ENCODE results near the gene DNAH6.

The DNAH6 gene

DNA sequence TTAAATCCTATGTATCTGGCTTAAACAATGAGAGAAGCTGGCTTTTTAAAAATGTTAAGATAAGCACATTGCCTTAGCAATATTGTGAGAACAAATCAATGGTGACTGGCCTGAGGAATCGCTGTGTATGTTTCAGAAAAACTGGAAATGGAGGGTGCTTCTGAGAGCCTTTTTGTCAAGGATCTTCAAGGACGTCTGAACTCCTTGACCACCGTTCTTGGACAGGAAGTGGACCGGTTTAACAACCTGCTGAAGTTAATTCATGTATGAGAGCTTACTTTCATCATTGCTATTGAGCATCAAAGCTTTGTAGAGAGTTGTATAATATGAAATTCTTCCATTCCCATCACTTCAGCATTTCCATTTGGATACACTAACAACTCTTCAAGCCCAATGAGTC lies 292.0 kb downstream of the DNAH6 start:
- DNase-seq: no peak

GRCh38 chr2:84811839-84812431 lies 295.6 kb downstream of the DNAH6 start:
- DNase-seq: no peak

DNA sequence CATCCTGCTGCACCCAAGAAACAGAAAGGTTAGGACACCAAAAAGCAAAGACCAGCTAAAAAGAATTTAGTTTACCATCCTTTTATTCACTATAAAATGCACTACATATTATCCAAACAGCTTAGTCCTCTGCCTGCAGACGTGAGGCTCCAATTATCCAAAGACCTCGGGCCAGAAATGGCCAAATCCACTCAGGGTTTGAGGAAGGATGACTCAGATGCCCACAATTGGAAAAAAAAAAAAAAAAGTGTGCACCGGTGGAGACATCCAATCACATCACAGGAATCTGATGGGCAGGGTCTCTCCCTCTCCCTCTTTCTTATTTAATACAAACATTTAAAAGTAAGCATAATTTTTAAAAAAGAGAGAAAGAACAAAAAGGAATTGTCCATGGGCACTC lies 298.8 kb downstream of the DNAH6 start:
- no peak for DNase-seq

GRCh38 chr2:84816426-84817026 lies 300.2 kb downstream of the DNAH6 start:
- DNase-seq: no peak

GRCh38 chr2:84817239-84817655 lies 300.9 kb downstream of the DNAH6 start:
- DNase-seq: no peak

DNA sequence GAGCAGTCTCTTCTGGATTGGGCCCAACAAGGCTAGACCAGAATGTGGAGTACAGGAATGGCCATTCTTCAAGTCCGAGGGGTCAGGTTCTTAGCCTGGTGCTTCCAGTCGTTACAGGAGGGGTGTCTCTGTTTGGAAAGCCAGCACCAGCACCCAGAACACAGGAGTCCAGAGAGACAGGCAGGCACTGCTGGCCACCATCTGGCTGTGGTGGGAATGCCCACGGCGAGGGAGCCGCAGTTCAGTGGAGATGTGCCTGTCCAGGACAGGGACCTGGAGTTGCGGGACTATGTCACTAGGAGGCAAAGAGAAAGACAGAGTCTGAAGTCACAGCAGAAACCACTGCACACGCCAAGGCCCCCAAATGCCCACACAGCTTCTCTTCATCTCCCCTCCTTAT lies 305.5 kb downstream of the DNAH6 start:
- no peak for DNase-seq

- no peak for DNase-seq
Measured at GRCh38 chr2:84823229-84823628, 306.9 kb downstream of the DNAH6 start.

- no peak for DNase-seq
Measured at GRCh38 chr2:84823788-84824187, 307.5 kb downstream of the DNAH6 start.

DNA sequence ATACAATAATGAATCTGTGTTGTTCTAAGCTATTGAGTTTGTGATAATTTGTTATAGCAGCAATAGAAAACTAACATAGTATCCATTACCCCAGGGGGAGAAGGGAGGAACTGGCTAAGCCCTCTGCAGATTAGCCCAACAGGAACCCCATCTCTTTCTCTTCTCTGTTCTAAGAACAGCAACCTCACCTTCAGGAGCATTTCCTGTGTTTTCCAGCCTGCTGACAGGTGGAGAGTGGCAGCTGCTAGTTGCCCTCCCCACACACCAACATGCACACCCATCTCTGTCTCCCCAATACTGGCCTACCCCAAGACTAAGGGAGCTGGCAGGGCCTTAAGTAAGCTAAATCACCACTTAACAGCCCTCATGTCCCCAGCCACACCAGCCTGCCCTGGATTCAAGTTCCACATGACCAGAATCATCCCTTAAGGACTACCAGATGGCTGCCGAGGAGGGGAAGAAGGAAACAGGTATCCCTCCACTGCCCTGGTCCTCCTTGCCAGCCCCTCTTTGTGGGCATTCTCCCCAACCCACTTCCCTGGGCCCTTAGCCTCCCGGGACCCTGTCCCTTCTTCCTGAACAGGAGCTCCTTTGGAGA lies 311.8 kb downstream of the DNAH6 start:
- DNase-seq: no peak

- no peak for DNase-seq
Measured at GRCh38 chr2:84829693-84830092, 313.4 kb downstream of the DNAH6 start.

DNA sequence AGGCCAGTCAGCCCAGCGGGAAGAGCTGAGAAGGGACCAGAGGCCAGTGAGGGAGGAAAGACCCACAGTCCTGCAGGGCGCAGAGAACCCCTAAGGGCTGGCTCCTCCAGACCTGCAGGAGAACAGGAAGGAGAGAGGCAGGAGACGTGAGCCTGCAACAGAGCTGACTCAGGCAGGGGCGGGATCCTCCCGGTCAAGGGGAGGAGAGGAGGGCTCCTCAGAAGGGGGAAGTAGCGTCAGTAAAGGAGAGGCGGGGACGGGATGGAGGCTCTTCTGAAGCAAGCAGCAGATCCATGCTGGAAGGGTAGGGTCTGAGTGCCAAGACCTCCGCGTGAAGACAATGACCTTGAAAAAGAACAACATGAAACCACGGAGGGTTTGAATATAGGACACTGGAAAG lies 313.8 kb downstream of the DNAH6 start:
- DNase-seq: no peak

GRCh38 chr2:84830758-84831500 lies 314.6 kb downstream of the DNAH6 start:
- DNase-seq: no peak

DNA sequence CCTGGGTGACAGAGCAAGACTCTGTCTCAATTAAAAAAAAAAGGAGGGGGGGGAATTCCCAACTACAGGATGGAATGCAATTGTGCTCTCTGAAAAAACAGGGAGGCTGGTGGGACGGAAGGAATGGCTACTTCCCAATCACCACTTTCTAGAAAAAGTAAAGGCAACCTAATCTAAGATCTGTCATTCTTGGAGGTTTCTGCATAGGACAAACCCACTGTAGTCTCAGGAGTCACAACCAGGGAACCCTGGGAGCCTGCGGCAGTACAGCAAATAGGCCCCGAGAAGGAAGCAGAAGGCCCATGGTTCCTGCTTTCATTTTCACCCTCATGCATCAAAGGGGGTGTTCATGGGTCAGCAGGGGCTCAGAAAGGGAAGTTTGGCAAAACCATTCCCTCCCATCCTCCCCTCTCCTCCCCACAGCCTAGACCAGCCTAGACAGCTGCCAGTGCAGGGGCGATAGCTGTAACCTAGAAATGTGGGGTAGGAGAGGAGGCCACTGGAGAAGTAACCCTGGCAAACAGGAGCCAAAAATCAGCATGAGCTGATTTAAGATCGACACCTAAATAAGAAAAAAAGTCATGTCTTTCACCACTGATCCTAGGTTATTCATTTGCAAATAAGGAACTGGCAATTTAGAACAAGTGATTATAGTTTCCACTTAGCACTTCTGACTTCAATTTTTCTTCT lies 316.6 kb downstream of the DNAH6 start:
- DNase-seq: no peak

GRCh38 chr2:84833481-84834150 lies 317.3 kb downstream of the DNAH6 start:
- no peak for DNase-seq

DNA sequence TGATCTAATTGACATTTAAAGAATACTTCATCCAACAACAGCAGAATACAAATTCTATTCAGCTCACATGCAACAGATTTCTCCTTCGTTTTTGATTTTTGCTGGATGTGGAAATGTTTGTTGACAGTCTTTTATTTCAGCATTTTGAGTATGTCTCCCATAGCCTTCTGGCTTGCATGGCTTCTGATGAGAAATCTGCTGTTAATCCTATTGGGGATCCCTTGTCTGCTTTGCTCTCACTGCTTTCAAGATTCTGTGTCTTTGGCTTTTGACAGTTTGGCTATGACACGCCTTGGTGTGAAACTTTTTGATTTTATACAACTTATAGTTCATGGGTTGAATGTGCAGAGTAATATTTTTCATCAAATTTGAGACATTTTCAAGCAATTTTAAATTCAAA lies 319.9 kb downstream of the DNAH6 start:
- DNase-seq: no peak

GRCh38 chr2:84838434-84839145 lies 322.3 kb downstream of the DNAH6 start:
- no peak for DNase-seq

GRCh38 chr2:84839851-84840250 lies 323.6 kb downstream of the DNAH6 start:
- DNase-seq: no peak

- no peak for DNase-seq
Measured at GRCh38 chr2:84840306-84840705, 324.0 kb downstream of the DNAH6 start.

GRCh38 chr2:84841577-84841976 lies 325.3 kb downstream of the DNAH6 start:
- DNase-seq: no peak

DNA sequence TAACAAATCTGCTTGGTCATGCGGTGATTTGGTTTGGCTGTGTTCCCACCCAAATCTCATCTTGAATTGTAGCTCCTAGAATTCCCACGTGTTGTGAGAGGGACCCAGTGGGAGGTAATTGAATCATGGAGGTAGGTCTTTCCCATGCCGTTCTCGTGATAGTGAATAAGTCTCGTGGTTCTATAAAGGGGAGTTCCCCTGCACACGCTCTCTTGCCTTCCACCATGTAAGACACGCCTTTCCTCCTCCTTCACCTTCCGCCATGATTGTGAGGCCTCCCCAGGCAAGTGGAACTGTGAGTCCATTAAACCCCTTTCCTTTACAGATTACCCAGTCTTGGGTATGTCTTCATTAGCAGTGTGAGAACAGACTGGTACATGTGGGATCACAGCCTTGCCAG lies 327.8 kb downstream of the DNAH6 start:
- DNase-seq: no peak

DNA sequence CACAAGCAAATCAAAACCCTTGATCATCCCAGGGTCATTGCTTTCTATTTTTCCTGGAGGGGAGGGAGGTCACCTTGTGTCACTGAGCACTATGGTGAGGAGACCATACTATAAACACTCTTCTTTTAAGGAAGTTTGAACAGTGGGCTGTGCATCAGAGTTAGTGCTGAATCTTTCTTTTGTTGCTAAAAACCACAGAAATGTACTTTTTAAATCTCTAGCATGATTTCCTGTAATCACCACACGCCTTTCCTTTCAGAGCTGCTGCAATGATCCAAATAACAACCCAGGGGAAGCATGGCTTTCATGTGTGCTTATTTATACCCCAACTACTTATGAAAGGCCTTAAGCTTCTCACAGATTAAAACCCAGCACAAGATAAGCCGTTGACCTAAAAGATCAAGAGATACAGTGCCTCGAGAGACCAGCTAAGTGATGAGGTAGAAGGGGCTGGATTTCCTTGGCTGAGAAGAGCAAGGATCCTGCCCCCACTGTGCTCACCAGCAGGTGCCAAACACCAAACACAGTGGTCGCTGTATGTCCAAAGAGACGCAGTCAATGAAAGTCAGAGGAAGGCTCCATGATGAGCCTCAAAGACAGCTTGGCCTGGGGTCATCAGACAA lies 329.9 kb downstream of the DNAH6 start:
- no peak for DNase-seq

- DNase-seq: no peak
Measured at GRCh38 chr2:84846741-84847142, 330.4 kb downstream of the DNAH6 start.

Measured in NCI-H1694 treated with DMSO at 0.1 percent for 48 hours (cell line).